Fibroblast of pulmonary artery (primary cell): ENCODE measurements around the gene GPC1.

Experiments
- DNase-seq: peaks from one replicate; pipeline ENCODE4 v3.0.0-alpha.2; 2010; ENCODE audit warnings: low read depth
- H3K4me3 ChIP-seq: replicated peaks from 2 replicates; pipeline ENCODE4 v1.5.1; 2011; ENCODE audit warnings: low read depth, mild to moderate bottlenecking, control low read depth, low read length, moderate library complexity
- TF ChIP-seq, protein P1 (sequence below): IDR thresholded peaks from 2 replicates; pipeline ENCODE4 v1.5.1; 2011; ENCODE audit warnings: mild to moderate bottlenecking, control low read depth, low read length, inconsistent platforms; ENCODE audit errors: missing control alignments

The GPC1 gene

GRCh38 chr2:240432430-240432819, 3.0 kb upstream of the GPC1 start:
- no peak for DNase-seq

DNA sequence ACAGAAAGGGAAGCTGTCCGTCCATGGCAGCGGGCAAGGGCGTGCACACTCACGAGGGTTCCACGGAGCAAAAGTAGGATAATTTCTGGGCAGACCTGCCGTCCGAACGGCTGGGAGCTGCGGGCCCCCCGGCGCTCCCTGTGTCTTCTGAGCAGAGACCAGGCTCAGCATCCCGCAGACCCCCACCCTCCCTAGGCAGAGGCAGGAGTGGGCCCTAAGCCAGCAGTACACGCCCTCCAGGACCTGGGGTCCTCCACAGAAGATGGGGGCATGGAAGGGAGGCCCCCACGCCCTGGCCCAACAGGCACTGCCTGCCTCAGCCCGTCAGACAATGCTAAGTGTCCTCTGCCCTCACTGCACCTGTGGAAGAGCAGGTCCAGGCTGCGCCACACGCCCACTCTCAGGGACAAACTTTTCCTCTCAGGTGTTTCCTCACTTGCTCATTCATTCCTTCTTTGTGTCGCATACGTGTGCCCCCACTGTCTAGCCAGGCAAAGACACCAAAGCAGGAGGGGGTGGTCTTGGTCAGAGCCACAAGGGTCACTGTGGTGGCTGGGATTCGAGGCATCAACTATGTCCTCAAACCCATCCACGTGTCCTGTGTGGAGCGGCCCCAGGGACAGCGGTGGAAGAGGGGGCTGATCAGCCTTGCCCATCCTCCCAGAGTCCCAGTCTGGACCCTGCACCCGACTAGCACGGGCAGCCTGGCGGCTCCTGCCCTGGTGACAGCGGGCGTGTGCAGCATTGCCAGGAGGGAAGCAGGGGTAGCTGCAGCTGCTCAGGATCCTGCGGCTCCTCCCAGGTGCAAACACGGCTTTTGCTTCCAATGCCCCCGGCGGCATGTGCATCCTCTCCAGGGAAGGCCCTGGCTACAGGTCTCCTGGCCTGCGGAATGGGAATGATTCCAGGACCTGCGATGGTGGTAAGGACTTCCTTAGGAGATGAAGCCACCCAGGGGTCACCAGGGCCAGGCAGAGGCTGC, 2.4 kb upstream of the GPC1 start:
- no peak overlapping the region for H3K4me3 ChIP-seq
- no peak for DNase-seq

More at GRCh38 chr2:240432430-240432819, 3.0 kb upstream of the GPC1 start:
- TF ChIP-seq, protein P1, sequence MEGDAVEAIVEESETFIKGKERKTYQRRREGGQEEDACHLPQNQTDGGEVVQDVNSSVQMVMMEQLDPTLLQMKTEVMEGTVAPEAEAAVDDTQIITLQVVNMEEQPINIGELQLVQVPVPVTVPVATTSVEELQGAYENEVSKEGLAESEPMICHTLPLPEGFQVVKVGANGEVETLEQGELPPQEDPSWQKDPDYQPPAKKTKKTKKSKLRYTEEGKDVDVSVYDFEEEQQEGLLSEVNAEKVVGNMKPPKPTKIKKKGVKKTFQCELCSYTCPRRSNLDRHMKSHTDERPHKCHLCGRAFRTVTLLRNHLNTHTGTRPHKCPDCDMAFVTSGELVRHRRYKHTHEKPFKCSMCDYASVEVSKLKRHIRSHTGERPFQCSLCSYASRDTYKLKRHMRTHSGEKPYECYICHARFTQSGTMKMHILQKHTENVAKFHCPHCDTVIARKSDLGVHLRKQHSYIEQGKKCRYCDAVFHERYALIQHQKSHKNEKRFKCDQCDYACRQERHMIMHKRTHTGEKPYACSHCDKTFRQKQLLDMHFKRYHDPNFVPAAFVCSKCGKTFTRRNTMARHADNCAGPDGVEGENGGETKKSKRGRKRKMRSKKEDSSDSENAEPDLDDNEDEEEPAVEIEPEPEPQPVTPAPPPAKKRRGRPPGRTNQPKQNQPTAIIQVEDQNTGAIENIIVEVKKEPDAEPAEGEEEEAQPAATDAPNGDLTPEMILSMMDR: no peak
- no peak overlapping the region for H3K4me3 ChIP-seq

GRCh38 chr2:240433973-240434727, 1.3 kb upstream of the GPC1 start:
- TF ChIP-seq, protein P1: no peak
- H3K4me3 ChIP-seq: peak overlapping the region; percentile 61
- DNase-seq: peak; percentile 93

More for the DNA sequence above, 2.4 kb upstream of the GPC1 start:
- TF ChIP-seq, protein P1: no peak

- peak overlapping the region; percentile 61 for H3K4me3 ChIP-seq
- DNase-seq: peak; percentile 90
- TF ChIP-seq, protein P1: no peak
Observed at GRCh38 chr2:240434728-240435456, 571 bp upstream of the GPC1 start.

GRCh38 chr2:240435948-240436682, 652 bp downstream of the GPC1 start:
- TF ChIP-seq, protein P1: no peak
- peak overlapping the region; percentile 63 for H3K4me3 ChIP-seq
- peak; percentile 8 for DNase-seq
